Measurements from ENCODE around the gene IKZF3. TPM values are rescaled to one million over a fixed set of nuclear protein-coding genes. Genes with fewer than 3 reads are reported as not detected.

The IKZF3 gene
- total and polyA plus RNA-seq, 7 experiments from 2014 or later, result 9.7 to 77.8 (median 55.5) TPM

DNA sequence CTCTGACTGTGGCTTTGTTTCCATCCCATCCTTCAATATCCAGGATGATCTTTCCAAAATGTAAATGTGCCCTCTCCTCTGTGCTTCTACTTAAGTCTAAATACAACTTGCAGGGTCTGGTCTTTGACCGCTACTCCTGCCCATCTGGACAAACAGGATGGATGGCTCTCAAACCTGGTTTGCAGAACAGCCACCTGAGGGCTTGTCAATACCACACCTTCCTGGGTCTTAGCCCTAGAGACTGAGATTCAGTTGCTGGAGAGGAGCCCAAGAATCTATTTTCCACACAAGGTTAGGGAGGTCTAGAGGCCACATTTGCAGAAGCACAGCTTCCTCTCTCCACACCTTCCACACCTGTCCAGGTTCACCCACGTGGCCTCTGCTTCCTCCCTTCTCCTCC is 128.2 kb downstream of the IKZF3 start:
- H3K4me1 Mint-ChIP-seq, result peaks cover 6 to 29% (median 15%) of the 10 kb centered on the region in 7 donors

DNA sequence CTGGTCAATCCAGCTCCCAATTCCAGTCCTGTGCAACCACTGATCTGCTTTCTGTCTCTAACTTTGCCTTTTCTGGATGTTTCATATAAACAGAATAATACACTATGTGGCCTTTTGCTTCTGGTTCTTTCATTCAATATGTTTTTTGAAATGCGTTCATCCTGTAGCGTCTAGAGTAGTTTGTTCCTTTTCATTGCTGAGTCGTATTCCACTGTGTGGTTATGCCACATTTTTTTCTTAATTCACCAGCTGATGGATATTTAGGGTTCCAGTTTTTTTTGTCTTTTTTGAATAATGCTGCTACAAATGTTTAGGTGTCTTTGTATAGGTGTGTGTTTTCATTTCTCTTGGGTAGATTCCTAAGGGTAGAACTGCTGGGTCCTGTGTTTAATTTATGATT is 131.5 kb downstream of the IKZF3 start:
- intact Hi-C loops (cut with micrococcal nuclease), result loop anchor here (5.0 to 10.0 kb wide), 2 partner anchors 95 to 328 kb away; partner anchors contain the start of genes STARD3 (in 2 of the 2) and FBXL20 (in 1 of the 2)
- Histone ChIP-seq H3K36me3 (ENCODE audit: control insufficient read depth in 2 of 3, insufficient read depth in 3 of 3, low read length in 3 of 3) (peaks cover 3 to 21% (median 5%) of the 10 kb centered on the region in 3 experiments), H3K4me1 (ENCODE audit: control insufficient read depth in 2 of 2, insufficient read depth in 2 of 2, low read length in 2 of 2) (peaks cover 10 to 11% of the 10 kb centered on the region in 2 donors), H3K27me3 (ENCODE audit: control insufficient read depth in 2 of 2, insufficient read depth in 2 of 2, low read length in 2 of 2) (no peaks in the 10 kb centered on the region), H3K27ac (ENCODE audit: low read depth, low read length) (no peak overlapping the region), H3K4me3 (ENCODE audit: low read length) (no peak overlapping the region), H3K9me3 (ENCODE audit: control insufficient read depth in 2 of 3, low read length in 3 of 3) (no peaks in the 10 kb centered on the region)
- H3K4me1 Mint-ChIP-seq, result peaks cover 11 to 24% (median 15%) of the 10 kb centered on the region in 7 donors
- ChIA-PET CTCF (interaction anchor here (1.1 to 1.2 kb wide), 2 partner anchors 47 to 111 kb away, joined by 3 to 4 read pairs; no protein-coding TSS in a partner anchor), POLR2A (interaction anchor here (0.5 to 4.2 kb wide), 3 partner anchors 15 to 132 kb away, joined by 3 to 28 read pairs (median 3); partner anchors contain the start of gene IKZF3)
- DNase-seq, result no peak
- H3K36me3 Mint-ChIP-seq, result peaks cover 0 to 11% (median 6%) of the 10 kb centered on the region in 5 donors
- H3K27me3 Mint-ChIP-seq, result peaks cover 0 to 21% (median 4%) of the 10 kb centered on the region in 5 donors
- no peak for ATAC-seq
- peak overlapping the region in 6 of 9 donors; percentile 18 to 76 (median 50) for H3K27ac Mint-ChIP-seq
- H3K4me3 Mint-ChIP-seq, result peak overlapping the region in 9 of 10 donors; percentile 10 to 85 (median 52)
- H3K9me3 Mint-ChIP-seq, result peaks cover 0 to 2% (median 0%) of the 10 kb centered on the region in 11 donors

More for the DNA sequence above, 128.2 kb downstream of the IKZF3 start:
- POLR2A ChIA-PET, result interaction anchor here (0.6 kb wide), 1 partner anchor 13 kb away, joined by 3 read pairs; no protein-coding TSS in a partner anchor
- peaks cover 0 to 12% of the 10 kb centered on the region in 2 donors for H3K4me1 ChIP-seq (ENCODE audit: control insufficient read depth in 2 of 2, insufficient read depth in 2 of 2, low read length in 2 of 2)
- peak overlapping the region in 1 of 9 donors; percentile 4 for H3K27ac Mint-ChIP-seq
- H3K9me3 Mint-ChIP-seq, result peaks cover 0 to 2% (median 0%) of the 10 kb centered on the region in 11 donors
- no peak overlapping the region for H3K4me3 ChIP-seq (ENCODE audit: low read length)
- H3K9me3 ChIP-seq (ENCODE audit: control insufficient read depth in 2 of 3, low read length in 3 of 3), result no peaks in the 10 kb centered on the region
- peaks cover 0 to 4% (median 0%) of the 10 kb centered on the region in 5 donors for H3K36me3 Mint-ChIP-seq
- ATAC-seq (no peak), DNase-seq (no peak)
- intact Hi-C loops (cut with micrococcal nuclease), result loop anchor here in 1 of 2 donors (5.0 to 10.0 kb wide), 2 partner anchors 189 to 331 kb away; partner anchors contain the start of gene FBXL20
- H3K27ac ChIP-seq (ENCODE audit: low read depth, low read length), result no peak overlapping the region
- CTCF ChIA-PET, result interaction anchor here (1.1 kb wide), 1 partner anchor 113 kb away, joined by 3 read pairs; no protein-coding TSS in a partner anchor
- H3K27me3 ChIP-seq (ENCODE audit: control insufficient read depth in 2 of 2, insufficient read depth in 2 of 2, low read length in 2 of 2), result no peaks in the 10 kb centered on the region
- no peaks in the 10 kb centered on the region for H3K36me3 ChIP-seq (ENCODE audit: control insufficient read depth in 2 of 3, insufficient read depth in 3 of 3, low read length in 3 of 3)
- no peak overlapping the region for H3K4me3 Mint-ChIP-seq
- H3K27me3 Mint-ChIP-seq, result peaks cover 6 to 30% (median 13%) of the 10 kb centered on the region in 5 donors

DNA sequence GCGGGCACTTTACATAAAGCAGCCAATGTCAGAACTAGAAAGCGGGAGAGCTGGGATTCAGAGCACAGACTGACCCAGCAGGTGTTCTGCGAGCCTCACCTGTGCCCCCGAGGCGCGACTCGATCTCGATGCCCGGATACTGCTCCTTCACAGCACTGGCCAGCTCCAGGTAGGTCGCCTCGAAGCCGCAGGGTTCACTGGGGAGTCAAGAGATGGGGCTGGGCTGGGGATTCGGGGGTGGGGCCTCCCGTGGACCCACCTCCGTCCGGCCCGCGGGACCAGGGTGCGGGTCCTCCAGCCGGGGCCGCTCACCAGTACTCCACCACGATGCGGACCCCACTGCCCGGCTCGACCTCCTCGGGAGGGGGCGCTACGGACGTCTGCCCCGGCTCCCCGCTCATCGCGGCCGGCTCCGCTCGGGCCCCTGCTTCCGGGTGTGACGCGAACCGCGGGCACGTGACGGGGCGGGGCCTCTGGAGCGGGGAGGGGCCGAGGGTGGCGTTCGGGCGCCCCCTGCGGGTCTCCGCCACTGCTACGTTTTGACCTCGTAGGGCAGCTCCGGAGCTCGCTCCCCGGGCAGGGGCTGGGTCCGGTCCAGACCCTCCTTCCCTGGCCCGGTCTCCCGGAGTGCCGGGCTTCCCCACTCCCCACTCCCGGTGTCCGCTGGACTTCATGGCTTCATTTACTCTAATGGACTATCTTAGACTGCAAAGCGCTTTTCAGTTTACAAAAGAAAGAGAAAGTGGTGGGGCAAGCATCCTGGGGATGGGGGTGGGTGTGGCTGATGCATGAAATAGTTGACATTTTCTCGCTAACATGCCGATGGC is 133.8 kb downstream of the IKZF3 start, which contains the start of gene MIEN1:
TSS of gene MIEN1 (minus strand) at position 438 of the 827 bp plus-strand sequence. CDS start at position 401, 37 bp downstream.
- Histone ChIP-seq H3K27ac (ENCODE audit: low read depth, low read length) (peak within 1 kb of the TSS; percentile 95), H3K9me3 (ENCODE audit: control insufficient read depth in 2 of 3, low read length in 3 of 3) (no peaks in the 10 kb centered on the region), H3K4me3 (ENCODE audit: low read length) (peak within 1 kb of the TSS; percentile 95), H3K27me3 (ENCODE audit: control insufficient read depth in 2 of 2, insufficient read depth in 2 of 2, low read length in 2 of 2) (no peaks in the 10 kb centered on the region), H3K36me3 (ENCODE audit: control insufficient read depth in 2 of 3, insufficient read depth in 3 of 3, low read length in 3 of 3) (peaks cover 3 to 34% (median 5%) of the 10 kb centered on the region in 3 experiments), H3K4me1 (ENCODE audit: control insufficient read depth in 2 of 2, insufficient read depth in 2 of 2, low read length in 2 of 2) (peaks cover 10% of the 10 kb centered on the region in 2 donors)
- POLR2A ChIA-PET, result interaction anchor here (0.5 to 4.2 kb wide), 31 partner anchors 10 to 303 kb away, joined by 3 to 28 read pairs (median 4); partner anchors contain the start of genes IKZF3, LRRC3C, ORMDL3 and PGAP3
- H3K9me3 Mint-ChIP-seq, result no peaks in the 10 kb centered on the region
- H3K4me3 Mint-ChIP-seq, result peak within 1 kb of the TSS; percentile 88 to 96 (median 92)
- peaks cover 11 to 20% (median 16%) of the 10 kb centered on the region in 7 donors for H3K4me1 Mint-ChIP-seq
- CTCF ChIA-PET, result interaction anchor here (0.6 to 3.4 kb wide), 21 partner anchors 17 to 1289 kb away, joined by 3 to 29 read pairs (median 4); partner anchors contain the start of gene IKZF3
- peak within 1 kb of the TSS; percentile 84 to 98 (median 94) for H3K27ac Mint-ChIP-seq
- peaks cover 0 to 11% (median 6%) of the 10 kb centered on the region in 5 donors for H3K36me3 Mint-ChIP-seq
- intact Hi-C loops (cut with micrococcal nuclease), result loop anchor here (1.0 to 10.0 kb wide), 13 partner anchors 24 to 326 kb away; partner anchors contain the start of genes IKZF3 (in 2 of the 2), PSMD3 (in 2 of the 2), STARD3 (in 2 of the 2) and FBXL20 (in 1 of the 2)
- ATAC-seq (peak; percentile 98), DNase-seq (peak; percentile 87 to 100 (median 95))
- H3K27me3 Mint-ChIP-seq, result peaks cover 0 to 7% (median 0%) of the 10 kb centered on the region in 5 donors

DNA sequence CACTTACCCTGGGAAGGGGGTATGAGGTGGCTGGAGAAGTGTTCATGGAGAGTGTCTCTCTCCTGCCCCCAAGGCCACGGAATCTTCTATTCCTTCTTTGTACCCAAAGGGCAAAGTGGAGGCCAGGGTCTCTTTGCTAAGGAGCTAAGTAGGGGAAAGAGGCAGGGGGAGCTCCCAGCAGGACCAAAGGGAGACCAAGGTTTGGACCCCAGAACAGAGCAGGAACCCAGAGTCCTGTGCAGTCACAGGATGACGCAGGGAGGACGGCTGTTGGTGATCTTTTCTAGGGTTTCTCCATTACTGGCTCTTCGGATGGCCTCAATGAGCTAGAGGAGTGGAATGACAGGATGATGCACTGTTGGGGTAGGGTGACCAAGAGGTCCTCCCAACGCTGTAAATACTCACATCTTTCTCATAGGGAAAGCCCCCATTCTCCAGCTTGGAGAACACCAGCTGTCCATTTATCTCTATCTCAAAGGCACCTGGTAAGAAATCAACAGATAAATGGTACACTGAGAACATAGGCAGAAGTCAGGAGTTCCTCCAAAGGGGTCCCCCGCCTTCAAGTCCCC is 134.7 kb downstream of the IKZF3 start:
- POLR2A ChIA-PET, result interaction anchor here (0.5 to 4.2 kb wide), 26 partner anchors 9 to 304 kb away, joined by 3 to 28 read pairs (median 4); partner anchors contain the start of genes CDK12, IKZF3, LRRC3C and ORMDL3
- H3K4me1 Mint-ChIP-seq, result peaks cover 11 to 20% (median 16%) of the 10 kb centered on the region in 7 donors
- CTCF ChIA-PET, result interaction anchor here (0.6 to 3.4 kb wide), 13 partner anchors 15 to 298 kb away, joined by 3 to 29 read pairs (median 4); no protein-coding TSS in a partner anchor
- no peaks in the 10 kb centered on the region for H3K9me3 ChIP-seq (ENCODE audit: control insufficient read depth in 2 of 3, low read length in 3 of 3)
- peaks cover 0 to 4% (median 0%) of the 10 kb centered on the region in 5 donors for H3K27me3 Mint-ChIP-seq
- H3K27me3 ChIP-seq (ENCODE audit: control insufficient read depth in 2 of 2, insufficient read depth in 2 of 2, low read length in 2 of 2), result no peaks in the 10 kb centered on the region
- H3K27ac ChIP-seq (ENCODE audit: low read depth, low read length), result peak overlapping the region; percentile 95
- DNase-seq (no peak), ATAC-seq (no peak)
- peaks cover 10% of the 10 kb centered on the region in 2 donors for H3K4me1 ChIP-seq (ENCODE audit: control insufficient read depth in 2 of 2, insufficient read depth in 2 of 2, low read length in 2 of 2)
- intact Hi-C loops (cut with micrococcal nuclease), result no loop called here
- peak overlapping the region; percentile 95 for H3K4me3 ChIP-seq (ENCODE audit: low read length)
- H3K9me3 Mint-ChIP-seq, result no peaks in the 10 kb centered on the region
- peak overlapping the region; percentile 84 to 98 (median 94) for H3K27ac Mint-ChIP-seq
- H3K36me3 ChIP-seq (ENCODE audit: control insufficient read depth in 2 of 3, insufficient read depth in 3 of 3, low read length in 3 of 3), result peaks cover 3 to 34% (median 5%) of the 10 kb centered on the region in 3 experiments
- peak overlapping the region; percentile 88 to 96 (median 92) for H3K4me3 Mint-ChIP-seq
- H3K36me3 Mint-ChIP-seq, result peaks cover 0 to 11% (median 6%) of the 10 kb centered on the region in 5 donors

DNA sequence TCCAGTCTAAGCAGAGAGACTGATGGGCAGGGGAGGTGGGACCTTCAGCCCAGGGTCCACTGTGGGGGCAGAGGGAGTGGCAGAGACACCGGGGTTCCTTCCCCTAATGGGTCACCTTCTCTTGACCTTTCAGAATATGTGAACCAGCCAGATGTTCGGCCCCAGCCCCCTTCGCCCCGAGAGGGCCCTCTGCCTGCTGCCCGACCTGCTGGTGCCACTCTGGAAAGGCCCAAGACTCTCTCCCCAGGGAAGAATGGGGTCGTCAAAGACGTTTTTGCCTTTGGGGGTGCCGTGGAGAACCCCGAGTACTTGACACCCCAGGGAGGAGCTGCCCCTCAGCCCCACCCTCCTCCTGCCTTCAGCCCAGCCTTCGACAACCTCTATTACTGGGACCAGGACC is 136.6 kb downstream of the IKZF3 start:
- Mint-ChIP-seq H3K36me3 (peaks cover 0 to 11% (median 6%) of the 10 kb centered on the region in 5 donors), H3K9me3 (no peaks in the 10 kb centered on the region), H3K4me1 (peaks cover 11 to 19% (median 16%) of the 10 kb centered on the region in 7 donors), H3K4me3 (no peak overlapping the region), H3K27me3 (peaks cover 0 to 2% (median 0%) of the 10 kb centered on the region in 5 donors), H3K27ac (no peak overlapping the region)
- Histone ChIP-seq H3K9me3 (ENCODE audit: control insufficient read depth in 2 of 3, low read length in 3 of 3) (no peaks in the 10 kb centered on the region), H3K4me3 (ENCODE audit: low read length) (no peak overlapping the region), H3K4me1 (ENCODE audit: control insufficient read depth in 2 of 2, insufficient read depth in 2 of 2, low read length in 2 of 2) (peaks cover 10% of the 10 kb centered on the region in 2 donors), H3K27me3 (ENCODE audit: control insufficient read depth in 2 of 2, insufficient read depth in 2 of 2, low read length in 2 of 2) (no peaks in the 10 kb centered on the region), H3K27ac (ENCODE audit: low read depth, low read length) (no peak overlapping the region), H3K36me3 (ENCODE audit: control insufficient read depth in 2 of 3, insufficient read depth in 3 of 3, low read length in 3 of 3) (peaks cover 3 to 34% (median 5%) of the 10 kb centered on the region in 3 experiments)
- intact Hi-C loops (cut with micrococcal nuclease), result no loop called here
- POLR2A ChIA-PET, result no interaction called here
- ATAC-seq (no peak), DNase-seq (no peak)
- CTCF ChIA-PET, result no interaction called here

Measured in naive thymus-derived CD4-positive, alpha-beta T cell (primary cell).